K562 (cell line): Measurements from ENCODE around the gene TXN. TPM values are rescaled to one million over a fixed set of nuclear protein-coding genes. Genes with fewer than 3 reads are reported as not detected.

Experiments
- ATAC-seq: fragments of 200-7000 bp; cut with Tn5 transposase; 3 replicates; pipeline ENCODE4 v1.9.1; 2020; ENCODE audit warnings: moderate library complexity
- BruUV-seq: library from RNA; stranded (reverse); fragments of 400-500 nt; replicated peaks from 2 replicates; lab custom pipeline; 2021; lab: Mats Ljungman, UMichigan
- CTCF ChIA-PET: fragments of 300-600 bp; formaldehyde crosslinking; extraction: SDS; loops from one replicate; lab custom pipeline; 2021; ENCODE audit warnings: low intra/inter-chr PET ratio; lab: Yijun Ruan, JAX
- POLR2A ChIA-PET: fragments of 300-600, 350-650 bp; sonication (Branson Sonifier 250); formaldehyde crosslinking; extraction: SDS; loops from one replicate; lab custom pipeline; 2021; ENCODE audit warnings: antibody characterized with exemption, inconsistent platforms; lab: Yijun Ruan, JAX
- DNase-seq, 4 experiments: peaks; one replicate each; pipeline versions ENCODE4 v3.0.0 to v3.0.0-alpha.2; 2011 to 2018; ENCODE audit warnings: low spot score in 3 of 4, mixed read lengths in 3 of 4; ENCODE audit errors: extremely low read depth in 1 of 4
- FAIRE-seq: peaks from 2 replicates; lab custom pipeline; 2011; peaks lifted over from hg19 to GRCh38; lab: Jason Lieb, UNC
- H2AFZ ChIP-seq: 2 replicates; pipeline ENCODE4 v1.6.0; 2011; ENCODE audit warnings: low read depth, low read length, control low read depth, inconsistent platforms
- H3K27ac ChIP-seq: fragments of 200-600 bp; 3 replicates; pipeline ENCODE4 v1.8.0; 2011; ENCODE audit warnings: low read depth, mild to moderate bottlenecking, control low read depth, inconsistent platforms, low read length, moderate library complexity, mixed read lengths; ENCODE audit errors: extremely low read depth
- H3K27me3 ChIP-seq, 2 experiments: fragments of 300-600 bp in 1 of 2; 2 replicates in 1 of 2; 3 replicates in 1 of 2; pipeline versions ENCODE4 v1.6.0 to v1.8.0; 2011; ENCODE audit warnings: inconsistent platforms in 2 of 2, low read length in 2 of 2, mild to moderate bottlenecking in 1 of 2, mixed read lengths in 1 of 2, moderate library complexity in 1 of 2; ENCODE audit not compliant: control insufficient read depth in 2 of 2, insufficient read depth in 2 of 2
- H3K36me3 ChIP-seq: fragments of 300-600 bp; 3 replicates; pipeline ENCODE4 v1.8.0; 2011; ENCODE audit warnings: mild to moderate bottlenecking, low read length, inconsistent platforms; ENCODE audit not compliant: control insufficient read depth, insufficient read depth
- H3K4me1 ChIP-seq, 2 experiments: fragments of 200-600 bp in 1 of 2; replicated peaks in 1 of 2; 2 replicates in 1 of 2; 3 replicates in 1 of 2; pipeline versions ENCODE4 v1.5.1 to v1.8.0; 2011; ENCODE audit warnings: inconsistent platforms in 2 of 2, low read length in 2 of 2, mild to moderate bottlenecking in 1 of 2, mixed read lengths in 1 of 2, moderate library complexity in 1 of 2; ENCODE audit not compliant: control insufficient read depth in 2 of 2, insufficient read depth in 2 of 2
- H3K4me2 ChIP-seq: 2 replicates; pipeline ENCODE4 v1.6.1; 2011; ENCODE audit warnings: low read length, control low read depth, inconsistent platforms, mixed read lengths; ENCODE audit not compliant: insufficient read depth
- H3K4me3 ChIP-seq: fragments of 200-600 bp; sonication (generic), shearing (Covaris generic); 2 replicates; pipeline ENCODE4 v1.5.1; 2016; ENCODE audit warnings: control low read depth, inconsistent platforms
- H3K79me2 ChIP-seq: fragments of 200-600 bp; 3 replicates; pipeline ENCODE4 v1.8.0; 2011; ENCODE audit warnings: low read length, inconsistent platforms; ENCODE audit not compliant: control insufficient read depth, insufficient read depth
- H3K9ac ChIP-seq, 2 experiments: 2 replicates each; pipeline versions ENCODE4 v1.6.0 to v1.6.1; 2011; ENCODE audit warnings: low read depth in 2 of 2, low read length in 2 of 2, control low read depth in 1 of 2, inconsistent platforms in 1 of 2, mild to moderate bottlenecking in 1 of 2, mixed read lengths in 1 of 2; ENCODE audit not compliant: insufficient read depth in 1 of 2
- H3K9me1 ChIP-seq: one replicate; pipeline ENCODE4 v1.6.0; 2011; ENCODE audit warnings: inconsistent platforms, mild to moderate bottlenecking, low read length, moderate library complexity; ENCODE audit not compliant: control insufficient read depth, insufficient read depth
- H3K9me3 ChIP-seq: replicated peaks from 2 replicates; pipeline ENCODE4 v1.5.1; 2011; ENCODE audit warnings: low read depth, low read length, inconsistent platforms; ENCODE audit not compliant: control insufficient read depth, insufficient read depth
- H4K20me1 ChIP-seq: replicated peaks from 2 replicates; pipeline ENCODE4 v1.6.1; 2011; ENCODE audit warnings: low read length, inconsistent platforms, mixed read lengths; ENCODE audit not compliant: control insufficient read depth, insufficient read depth
- BRF1 ChIP-seq: IDR thresholded peaks from 3 replicates; pipeline ENCODE4 v1.6.1; 2011; ENCODE audit warnings: borderline replicate concordance, mild to moderate bottlenecking; ENCODE audit not compliant: insufficient read length; ENCODE audit errors: extremely low read depth
- MBD1 ChIP-seq: fragments of 250-450 bp; sonication (Bioruptor Pico); IDR thresholded peaks from 2 replicates; pipeline ENCODE4 v1.8.0; 2022; ENCODE audit warnings: inconsistent platforms
- NBN ChIP-seq: fragments of 450-650 bp; IDR thresholded peaks from 2 replicates; pipeline ENCODE4 v1.6.1; 2016; ENCODE audit warnings: low read depth, mild to moderate bottlenecking
- NR3C1 ChIP-seq: sonication (generic); formaldehyde crosslinking; IDR thresholded peaks from 2 replicates; pipeline ENCODE4 v1.8.1; 2022; ENCODE audit warnings: missing genetic modification reagents
- PRMT5 ChIP-seq: sonication (generic); formaldehyde crosslinking; IDR thresholded peaks from 2 replicates; pipeline ENCODE4 v1.5.0; 2020; ENCODE audit warnings: missing genetic modification reagents
- SMARCC2 ChIP-seq: fragments of 450-650 bp; IDR thresholded peaks from 2 replicates; pipeline ENCODE4 v1.6.1; 2017; ENCODE audit warnings: antibody characterized with exemption, moderate library complexity, mild to moderate bottlenecking, low read depth
- SRSF9 ChIP-seq: fragments of 200-400 bp; formaldehyde crosslinking; IDR thresholded peaks from 2 replicates; pipeline ENCODE4 v1.6.1; 2017; ENCODE audit warnings: low read depth, low read length, borderline replicate concordance
- TAF7 ChIP-seq: fragments of 450-650 bp; IDR thresholded peaks from 2 replicates; pipeline ENCODE4 v1.6.1; 2016; ENCODE audit warnings: missing genetic modification characterization, missing compliant biosample characterization
- TCF7 ChIP-seq: sonication (generic); IDR thresholded peaks from 2 replicates; pipeline ENCODE4 v1.6.1; 2016; ENCODE audit warnings: antibody characterized with exemption, borderline replicate concordance
- ZBTB26 ChIP-seq: fragments of 450-650 bp; formaldehyde crosslinking; IDR thresholded peaks from 2 replicates; pipeline ENCODE4 v1.4.0; 2022; ENCODE audit warnings: missing genetic modification characterization
- ZMIZ1 ChIP-seq, 2 experiments: fragments of 150-350 bp in 1 of 2; IDR thresholded peaks; 2 replicates each; pipeline ENCODE4 v1.6.1; 2012 to 2016; ENCODE audit warnings: low read depth in 2 of 2, low read length in 2 of 2, mild to moderate bottlenecking in 1 of 2, moderate library complexity in 1 of 2
- ZNF586 ChIP-seq: fragments of 450-650 bp; formaldehyde crosslinking; conservative IDR thresholded peaks from 2 replicates; pipeline ENCODE4 v1.4.0; 2020; ENCODE audit warnings: mild to moderate bottlenecking, moderate library complexity
- ZNF699 ChIP-seq: fragments of 250-450 bp; sonication (Bioruptor Pico); IDR thresholded peaks from 2 replicates; pipeline ENCODE4 v1.8.0; 2021; ENCODE audit warnings: mild to moderate bottlenecking, moderate library complexity; ENCODE audit not compliant: insufficient replicate concordance
- ZNF76 ChIP-seq: fragments of 250-450 bp; sonication (Bioruptor Pico); IDR thresholded peaks from 2 replicates; pipeline ENCODE4 v1.4.0; 2020; ENCODE audit warnings: mild to moderate bottlenecking, moderate library complexity, borderline replicate concordance
- WGBS: fragments of 100-300 bp; shearing (Covaris generic); methylation state at CpG from one replicate; pipeline ENCODE4 v1.1.6; 2016; ENCODE audit warnings: low coverage, mixed read lengths; ENCODE audit not compliant: insufficient coverage; ENCODE audit errors: missing lambda C conversion rate; 5-methylcytosine and 5-hydroxymethylcytosine counted together
- in situ Hi-C: fragments of 300-500 bp; cut with MboI; formaldehyde crosslinking; loops from 4 replicates; pipeline ENCODE4 v1.15.0; 2018; ENCODE audit warnings: inconsistent platforms, mixed read lengths
- intact Hi-C: fragments of 100-400 bp; cut with micrococcal nuclease; formaldehyde crosslinking; loops from 2 replicates; pipeline ENCODE4 v1.14.2; 2022
- polyA plus RNA-seq, 8 experiments: library from polyadenylated mRNA; depleted of rRNA in 4 of 8; stranded (reverse) in 5 of 8; unstranded in 3 of 8; fragments of >200 nt; fragmentation: Nextera tagmentation in 2 of 8; fragmentation: Illumina TruSeq in 1 of 8; extraction: Ambion mirVana in 2 of 8; extraction: Trizol in 1 of 8; gene quantifications; 2 replicates each; pipeline versions ENCODE4 v1.2.1 to v1.2.3, GENCODE V29; 2011 to 2014; ENCODE audit warnings: inconsistent platforms in 1 of 8, missing spikeins in 1 of 8
- total RNA-seq, 7 experiments: library from RNA; depleted of rRNA in 6 of 7; stranded (reverse); fragments of >200 nt in 6 of 7; fragmentation: Illumina TruSeq in 2 of 7; extraction: Trizol in 2 of 7; gene quantifications; 2 replicates each; pipeline versions ENCODE4 v1.2.1 to v1.2.3, GENCODE V29; 2011 to 2021; ENCODE audit warnings: low replicate concordance in 1 of 7

The TXN gene
- total and polyA plus RNA-seq, 9 of the 15 experiments (the other 6 are each of a cell fraction or from before 2014, with no cell fraction given): 272 to 1,596 (median 514) TPM

DNA sequence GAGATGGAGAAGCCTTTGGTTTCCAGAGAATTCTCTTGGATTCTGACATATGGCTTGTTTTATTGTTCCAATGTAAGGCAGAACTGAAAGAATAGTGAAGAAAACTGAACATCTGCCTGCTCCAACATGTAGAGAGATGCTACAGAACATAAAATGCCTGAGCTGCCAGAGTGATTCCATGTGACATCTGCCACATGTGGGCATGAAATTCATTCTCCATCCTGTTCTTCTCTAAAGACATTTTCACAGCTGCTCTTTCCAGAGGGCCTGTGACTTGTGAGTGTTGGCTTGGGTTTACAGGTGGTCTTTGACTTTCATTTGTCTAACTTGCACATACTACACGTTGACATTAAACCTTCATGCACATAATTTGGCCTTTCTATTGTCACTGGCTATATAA, 33.7 kb upstream of the TXN start:
- Histone ChIP-seq H3K4me1 (peaks cover 0 to 5% of the 10 kb centered on the region in 2 experiments; a peak in 2 of 5 replicates), H3K27ac (no peak overlapping the region), H3K36me3 (no peaks in the 10 kb centered on the region), H3K9me3 (no peaks in the 10 kb centered on the region), H3K79me2 (no peaks in the 10 kb centered on the region), H2AFZ (no peak overlapping the region), H3K9me1 (no peaks in the 10 kb centered on the region), H3K4me2 (no peak overlapping the region), H3K9ac (no peak overlapping the region), H4K20me1 (no peaks in the 10 kb centered on the region), H3K4me3 (no peak overlapping the region), H3K27me3 (peaks cover 2 to 27% of the 10 kb centered on the region in 2 experiments; a peak in 4 of 5 replicates)
- BruUV-seq: no TSS peak
- intact Hi-C loops: no loop called here
- DNase-seq: no peak
- CTCF ChIA-PET: no interaction called here
- 0% methylated on average over 1 of the region's 1 CpG for WGBS
- FAIRE-seq: no peak
- TF ChIP-seq ZNF586 (CRISPR knock-in tag) (no peak), TAF7 (no peak), SRSF9 (no peak), ZMIZ1 (IDR thresholded peaks at IDR 0.05; ENCODE audit: low read depth in 2 of 2, low read length in 2 of 2) (no peak), MBD1 (no peak), ZNF76 (CRISPR knock-in tag) (no peak), BRF1 (no peak), ZNF699 (CRISPR knock-in tag) (no peak), PRMT5 (CRISPR knock-in tag) (no peak), TCF7 (no peak), SMARCC2 (no peak), NBN (no peak), NR3C1 (CRISPR knock-in tag) (no peak), ZBTB26 (CRISPR knock-in tag) (no peak)
- ATAC-seq: no peak
- in situ Hi-C loops: no loop called here
- POLR2A ChIA-PET: no interaction called here
